T-helper 1 cell treated with Interleukin-12 subunit alpha and Interleukin-12 subunit beta and Interleukin-4 antibody, amounts not matched to agents 30 μg/mL and 1 μg/mL, for 36 hours (primary cell): ENCODE measurements around the gene LDLRAD3.

ENCODE experiments used
- H3K27ac Mint-ChIP-seq: one replicate; pipeline ENCODE4 v1.8.0; 2021; ENCODE audit warnings: mild to moderate bottlenecking, mixed read lengths
- H3K27me3 Mint-ChIP-seq: one replicate; pipeline ENCODE4 v1.8.0; 2021; ENCODE audit warnings: low read depth, mixed read lengths
- H3K36me3 Mint-ChIP-seq: one replicate; pipeline ENCODE4 v1.8.0; 2021; ENCODE audit warnings: low read depth, mixed read lengths
- H3K4me1 Mint-ChIP-seq: one replicate; pipeline ENCODE4 v1.8.0; 2021; ENCODE audit warnings: low read depth, mixed read lengths
- H3K4me3 Mint-ChIP-seq: one replicate; pipeline ENCODE4 v1.8.0; 2021; ENCODE audit warnings: mild to moderate bottlenecking, moderate library complexity, mixed read lengths
- H3K9me3 Mint-ChIP-seq: one replicate; pipeline ENCODE4 v1.8.0; 2021; ENCODE audit warnings: mixed read lengths

The LDLRAD3 gene

GRCh38 chr11:36141196-36141953 lies 197.5 kb downstream of the LDLRAD3 start:
- H3K27ac Mint-ChIP-seq, result no peak overlapping the region
- H3K36me3 Mint-ChIP-seq, result no peaks in the 10 kb centered on the region
- H3K9me3 Mint-ChIP-seq, result no peaks in the 10 kb centered on the region
- H3K27me3 Mint-ChIP-seq, result peaks cover 8% of the 10 kb centered on the region
- no peaks in the 10 kb centered on the region for H3K4me1 Mint-ChIP-seq
- no peak overlapping the region for H3K4me3 Mint-ChIP-seq

- Mint-ChIP-seq H3K9me3 (no peaks in the 10 kb centered on the region), H3K4me3 (no peak overlapping the region), H3K27ac (no peak overlapping the region), H3K36me3 (no peaks in the 10 kb centered on the region), H3K4me1 (no peaks in the 10 kb centered on the region), H3K27me3 (peaks cover 8% of the 10 kb centered on the region)
These were observed 198.1 kb downstream of the LDLRAD3 start for GRCh38 chr11:36141956-36142355.

GRCh38 chr11:36142439-36142838 lies 198.6 kb downstream of the LDLRAD3 start:
- Mint-ChIP-seq H3K9me3 (no peaks in the 10 kb centered on the region), H3K36me3 (no peaks in the 10 kb centered on the region), H3K27ac (no peak overlapping the region), H3K4me3 (no peak overlapping the region), H3K27me3 (peaks cover 8% of the 10 kb centered on the region), H3K4me1 (no peaks in the 10 kb centered on the region)

GRCh38 chr11:36142879-36143278 lies 199.0 kb downstream of the LDLRAD3 start:
- Mint-ChIP-seq H3K27me3 (peaks cover 8% of the 10 kb centered on the region), H3K9me3 (no peaks in the 10 kb centered on the region), H3K4me1 (no peaks in the 10 kb centered on the region), H3K27ac (no peak overlapping the region), H3K4me3 (no peak overlapping the region), H3K36me3 (no peaks in the 10 kb centered on the region)

- Mint-ChIP-seq H3K4me1 (peaks cover 7% of the 10 kb centered on the region), H3K9me3 (no peaks in the 10 kb centered on the region), H3K27me3 (peaks cover 4% of the 10 kb centered on the region), H3K27ac (no peak overlapping the region), H3K4me3 (no peak overlapping the region), H3K36me3 (no peaks in the 10 kb centered on the region)
These were observed 202.6 kb downstream of the LDLRAD3 start for GRCh38 chr11:36146437-36146836.

GRCh38 chr11:36147491-36147890 lies 203.6 kb downstream of the LDLRAD3 start:
- no peaks in the 10 kb centered on the region for H3K36me3 Mint-ChIP-seq
- H3K4me1 Mint-ChIP-seq, result peaks cover 7% of the 10 kb centered on the region
- no peak overlapping the region for H3K4me3 Mint-ChIP-seq
- H3K27me3 Mint-ChIP-seq, result peaks cover 9% of the 10 kb centered on the region
- no peak overlapping the region for H3K27ac Mint-ChIP-seq
- no peaks in the 10 kb centered on the region for H3K9me3 Mint-ChIP-seq

GRCh38 chr11:36148701-36149100 lies 204.8 kb downstream of the LDLRAD3 start:
- Mint-ChIP-seq H3K27ac (no peak overlapping the region), H3K36me3 (no peaks in the 10 kb centered on the region), H3K9me3 (no peaks in the 10 kb centered on the region), H3K4me3 (no peak overlapping the region), H3K4me1 (peaks cover 7% of the 10 kb centered on the region), H3K27me3 (peaks cover 13% of the 10 kb centered on the region)

GRCh38 chr11:36149538-36150242 lies 205.8 kb downstream of the LDLRAD3 start:
- H3K9me3 Mint-ChIP-seq, result no peaks in the 10 kb centered on the region
- H3K27ac Mint-ChIP-seq, result peak overlapping the region; percentile 62
- H3K4me1 Mint-ChIP-seq, result peaks cover 7% of the 10 kb centered on the region
- H3K4me3 Mint-ChIP-seq, result no peak overlapping the region
- H3K27me3 Mint-ChIP-seq, result peaks cover 13% of the 10 kb centered on the region
- no peaks in the 10 kb centered on the region for H3K36me3 Mint-ChIP-seq

GRCh38 chr11:36150986-36151385 lies 207.1 kb downstream of the LDLRAD3 start:
- H3K36me3 Mint-ChIP-seq, result no peaks in the 10 kb centered on the region
- H3K27ac Mint-ChIP-seq, result no peak overlapping the region
- no peak overlapping the region for H3K4me3 Mint-ChIP-seq
- peaks cover 7% of the 10 kb centered on the region for H3K4me1 Mint-ChIP-seq
- H3K9me3 Mint-ChIP-seq, result no peaks in the 10 kb centered on the region
- peaks cover 16% of the 10 kb centered on the region for H3K27me3 Mint-ChIP-seq

- H3K36me3 Mint-ChIP-seq, result no peaks in the 10 kb centered on the region
- H3K27ac Mint-ChIP-seq, result no peak overlapping the region
- H3K9me3 Mint-ChIP-seq, result no peaks in the 10 kb centered on the region
- H3K27me3 Mint-ChIP-seq, result peaks cover 16% of the 10 kb centered on the region
- no peak overlapping the region for H3K4me3 Mint-ChIP-seq
- peaks cover 7% of the 10 kb centered on the region for H3K4me1 Mint-ChIP-seq
These were observed 208.2 kb downstream of the LDLRAD3 start for GRCh38 chr11:36151933-36152580.

GRCh38 chr11:36153551-36153950 lies 209.7 kb downstream of the LDLRAD3 start:
- Mint-ChIP-seq H3K27me3 (peaks cover 16% of the 10 kb centered on the region), H3K36me3 (no peaks in the 10 kb centered on the region), H3K4me3 (no peak overlapping the region), H3K4me1 (peaks cover 7% of the 10 kb centered on the region), H3K27ac (no peak overlapping the region), H3K9me3 (no peaks in the 10 kb centered on the region)

GRCh38 chr11:36155124-36155561 lies 211.3 kb downstream of the LDLRAD3 start:
- H3K9me3 Mint-ChIP-seq, result no peaks in the 10 kb centered on the region
- H3K27ac Mint-ChIP-seq, result no peak overlapping the region
- H3K27me3 Mint-ChIP-seq, result peaks cover 16% of the 10 kb centered on the region
- H3K4me3 Mint-ChIP-seq, result no peak overlapping the region
- no peaks in the 10 kb centered on the region for H3K4me1 Mint-ChIP-seq
- no peaks in the 10 kb centered on the region for H3K36me3 Mint-ChIP-seq

- Mint-ChIP-seq H3K4me1 (no peaks in the 10 kb centered on the region), H3K36me3 (no peaks in the 10 kb centered on the region), H3K27ac (no peak overlapping the region), H3K4me3 (no peak overlapping the region), H3K27me3 (peaks cover 16% of the 10 kb centered on the region), H3K9me3 (no peaks in the 10 kb centered on the region)
These were observed 211.9 kb downstream of the LDLRAD3 start for GRCh38 chr11:36155770-36156160.

- H3K27me3 Mint-ChIP-seq, result peaks cover 16% of the 10 kb centered on the region
- no peaks in the 10 kb centered on the region for H3K4me1 Mint-ChIP-seq
- H3K9me3 Mint-ChIP-seq, result no peaks in the 10 kb centered on the region
These were observed 212.4 kb downstream of the LDLRAD3 start for GRCh38 chr11:36156161-36156816.

More at GRCh38 chr11:36156161-36156816, 212.4 kb downstream of the LDLRAD3 start:
- Mint-ChIP-seq H3K36me3 (no peaks in the 10 kb centered on the region), H3K4me3 (no peak overlapping the region), H3K27ac (no peak overlapping the region)
